Neural progenitor cell (in vitro differentiated cells): ENCODE results near the gene ZNF729. TPM values are rescaled to one million over a fixed set of nuclear protein-coding genes. Genes with fewer than 3 reads are reported as not detected.

Experiments used
- DNase-seq: peaks from one replicate; pipeline ENCODE4 v3.0.0-alpha.2; 2016; ENCODE audit warnings: low spot score
- H2AFZ ChIP-seq: fragments of 200-600 bp; sonication (generic); replicated peaks from 2 replicates; pipeline ENCODE4 v1.6.1; 2016; ENCODE audit warnings: antibody characterized with exemption
- H3F3A ChIP-seq: fragments of 200-600 bp; sonication (generic); 2 replicates; pipeline ENCODE4 v1.6.1; 2016; ENCODE audit warnings: antibody characterized with exemption, low read depth
- H3K27ac ChIP-seq: fragments of 200-600 bp; sonication (generic); 2 replicates; pipeline ENCODE4 v1.5.1; 2016; ENCODE audit warnings: mild to moderate bottlenecking
- H3K27me3 ChIP-seq: fragments of 200-600 bp; sonication (generic); 2 replicates; pipeline ENCODE4 v1.6.1; 2016; ENCODE audit warnings: mild to moderate bottlenecking, moderate library complexity
- H3K36me3 ChIP-seq: fragments of 200-600 bp; sonication (generic); 2 replicates; pipeline ENCODE4 v1.5.1; 2016
- H3K4me1 ChIP-seq: fragments of 200-600 bp; sonication (generic); 2 replicates; pipeline ENCODE4 v1.6.1; 2016; ENCODE audit warnings: mixed run types
- H3K4me2 ChIP-seq: fragments of 200-600 bp; sonication (generic); 2 replicates; pipeline ENCODE4 v1.6.1; 2016
- H3K4me3 ChIP-seq: fragments of 200-600 bp; sonication (generic); 2 replicates; pipeline ENCODE4 v1.5.1; 2016
- H3K79me2 ChIP-seq: fragments of 200-600 bp; sonication (generic); 2 replicates; pipeline ENCODE4 v1.6.1; 2016; ENCODE audit warnings: low read depth
- H3K9ac ChIP-seq: fragments of 200-600 bp; sonication (generic); 2 replicates; pipeline ENCODE4 v1.6.1; 2016
- H3K9me3 ChIP-seq: fragments of 200-600 bp; sonication (generic); 2 replicates; pipeline ENCODE4 v1.5.1; 2016; ENCODE audit warnings: low read depth
- H4K20me1 ChIP-seq: fragments of 200-600 bp; sonication (generic); 2 replicates; pipeline ENCODE4 v1.6.1; 2016; ENCODE audit warnings: low read depth
- H3K27ac Mint-ChIP-seq: 3 replicates; pipeline ENCODE4 v1.8.0; 2021; ENCODE audit warnings: mixed read lengths
- H3K27me3 Mint-ChIP-seq: 2 replicates; pipeline ENCODE4 v1.8.0; 2022; ENCODE audit warnings: low read depth, mild to moderate bottlenecking, inconsistent platforms, moderate library complexity, mixed read lengths; ENCODE audit not compliant: insufficient read depth
- H3K36me3 Mint-ChIP-seq: 3 replicates; pipeline ENCODE4 v1.8.0; 2021; ENCODE audit warnings: mixed read lengths
- H3K4me1 Mint-ChIP-seq: 3 replicates; pipeline ENCODE4 v1.8.0; 2021; ENCODE audit warnings: mixed read lengths
- H3K4me3 Mint-ChIP-seq: 3 replicates; pipeline ENCODE4 v1.8.0; 2021; ENCODE audit warnings: mild to moderate bottlenecking, moderate library complexity, mixed read lengths
- H3K9me3 Mint-ChIP-seq: 3 replicates; pipeline ENCODE4 v1.8.0; 2020; ENCODE audit warnings: mixed read lengths
- CTCF ChIP-seq: fragments of 200-600 bp; sonication (generic); IDR thresholded peaks from 2 replicates; pipeline ENCODE4 v1.5.1; 2017; ENCODE audit warnings: antibody characterized with exemption, mild to moderate bottlenecking
- EZH2 ChIP-seq: fragments of 200-600 bp; sonication (generic); IDR thresholded peaks from 2 replicates; pipeline ENCODE4 v1.6.1; 2017; ENCODE audit warnings: antibody characterized with exemption, mild to moderate bottlenecking, moderate library complexity
- EZH2phosphoT487 ChIP-seq: fragments of 200-600 bp; sonication (generic); IDR thresholded peaks from 2 replicates; pipeline ENCODE4 v1.6.1; 2017; ENCODE audit warnings: antibody characterized with exemption
- total RNA-seq: library from RNA; depleted of rRNA; stranded (reverse); fragments of >200 nt; gene quantifications from 2 replicates; pipeline ENCODE4 v1.2.3, GENCODE V29; 2015; ENCODE audit warnings: low replicate concordance

ZNF729 gene
- total RNA-seq: not detected in 2 replicates

GRCh38 chr19:22286151-22286810 lies at the start of gene ZNF729:
ZNF729 (plus strand) TSS chr19:22286441; CDS start chr19:22286526, 85 bp downstream.
- DNase-seq: no peak
- Mint-ChIP-seq H3K36me3 (no peaks in the 10 kb centered on the region), H3K27ac (no peak within 1 kb of the TSS), H3K27me3 (no peaks in the 10 kb centered on the region), H3K9me3 (peaks cover 58% of the 10 kb centered on the region), H3K4me3 (no peak within 1 kb of the TSS), H3K4me1 (no peaks in the 10 kb centered on the region)
- H4K20me1 ChIP-seq: no peaks in the 10 kb centered on the region
- H3K4me3 ChIP-seq: no peak within 1 kb of the TSS
- no peaks in the 10 kb centered on the region for H3F3A ChIP-seq
- no peak within 1 kb of the TSS for H3K9ac ChIP-seq
- H2AFZ ChIP-seq: no peak within 1 kb of the TSS
- no peaks in the 10 kb centered on the region for H3K4me1 ChIP-seq
- no peak within 1 kb of the TSS for H3K4me2 ChIP-seq
- no peaks in the 10 kb centered on the region for H3K27me3 ChIP-seq
- H3K27ac ChIP-seq: no peak within 1 kb of the TSS
- TF ChIP-seq EZH2: no peak
- TF ChIP-seq EZH2phosphoT487: no peak
- no peak for TF ChIP-seq CTCF
- no peaks in the 10 kb centered on the region for H3K79me2 ChIP-seq
- H3K9me3 ChIP-seq: peaks cover 29% of the 10 kb centered on the region
- peaks cover 2% of the 10 kb centered on the region for H3K36me3 ChIP-seq

DNA sequence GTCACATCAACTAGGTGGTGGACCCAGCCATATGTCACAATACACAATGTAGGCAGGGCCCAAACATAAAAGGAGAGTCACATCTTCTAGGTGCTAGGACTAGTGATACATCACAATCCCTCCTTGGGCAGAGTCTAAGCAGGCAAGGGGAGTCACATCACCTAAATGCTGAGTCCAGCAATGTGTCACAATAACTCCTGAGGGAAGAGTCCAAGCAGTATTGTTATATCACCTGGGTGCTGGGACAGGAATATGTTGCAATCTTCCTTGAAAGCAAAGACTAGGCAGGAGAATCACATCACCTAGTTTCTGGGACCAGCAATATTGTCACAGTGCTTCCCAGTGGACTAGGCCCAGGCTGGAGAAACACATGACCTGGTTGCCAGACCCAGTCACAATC lies 29.4 kb upstream of the ZNF729 start:
- Histone ChIP-seq H3K79me2 (no peaks in the 10 kb centered on the region), H3K4me3 (no peak overlapping the region), H4K20me1 (no peaks in the 10 kb centered on the region), H3F3A (no peaks in the 10 kb centered on the region), H3K27me3 (no peaks in the 10 kb centered on the region), H3K4me2 (no peak overlapping the region), H3K9ac (no peak overlapping the region), H2AFZ (no peak overlapping the region), H3K27ac (no peak overlapping the region), H3K9me3 (peaks cover 5% of the 10 kb centered on the region), H3K4me1 (no peaks in the 10 kb centered on the region), H3K36me3 (no peaks in the 10 kb centered on the region)
- DNase-seq: no peak
- no peaks in the 10 kb centered on the region for H3K36me3 Mint-ChIP-seq
- no peaks in the 10 kb centered on the region for H3K4me1 Mint-ChIP-seq
- H3K27me3 Mint-ChIP-seq: peaks cover 2% of the 10 kb centered on the region
- peaks cover 65% of the 10 kb centered on the region for H3K9me3 Mint-ChIP-seq
- H3K4me3 Mint-ChIP-seq: no peak overlapping the region
- H3K27ac Mint-ChIP-seq: no peak overlapping the region
- TF ChIP-seq EZH2phosphoT487 (no peak), CTCF (no peak), EZH2 (no peak)

DNA sequence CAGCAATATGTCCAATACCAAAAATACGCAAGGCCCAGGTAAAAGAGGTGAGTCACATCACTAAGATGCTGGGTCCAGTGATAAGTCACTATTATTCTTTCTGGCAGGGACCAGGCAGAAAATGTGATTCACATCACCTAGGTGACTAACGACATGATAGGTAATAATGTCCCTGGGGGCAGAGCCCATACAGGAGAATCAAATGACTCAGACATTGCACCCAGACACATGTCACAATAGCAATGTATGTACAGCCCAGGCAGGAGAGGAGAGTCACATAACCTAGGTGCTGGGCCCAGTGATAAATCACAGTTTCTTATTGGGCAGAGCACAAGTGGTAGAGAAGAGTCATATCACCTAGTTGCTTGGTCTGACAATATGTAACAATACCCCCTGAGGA lies 28.9 kb upstream of the ZNF729 start:
- Histone ChIP-seq H3K4me2 (no peak overlapping the region), H3K27me3 (no peaks in the 10 kb centered on the region), H3K9ac (no peak overlapping the region), H3K9me3 (peaks cover 5% of the 10 kb centered on the region), H3K4me1 (no peaks in the 10 kb centered on the region), H3F3A (no peaks in the 10 kb centered on the region), H3K4me3 (no peak overlapping the region), H3K79me2 (no peaks in the 10 kb centered on the region), H3K27ac (no peak overlapping the region), H3K36me3 (no peaks in the 10 kb centered on the region), H2AFZ (no peak overlapping the region), H4K20me1 (no peaks in the 10 kb centered on the region)
- H3K9me3 Mint-ChIP-seq: peaks cover 63% of the 10 kb centered on the region
- no peaks in the 10 kb centered on the region for H3K36me3 Mint-ChIP-seq
- DNase-seq: no peak
- no peak overlapping the region for H3K27ac Mint-ChIP-seq
- TF ChIP-seq EZH2 (no peak), CTCF (no peak), EZH2phosphoT487 (no peak)
- H3K27me3 Mint-ChIP-seq: no peaks in the 10 kb centered on the region
- H3K4me1 Mint-ChIP-seq: no peaks in the 10 kb centered on the region
- no peak overlapping the region for H3K4me3 Mint-ChIP-seq
